Stimulated activated CD8-positive, alpha-beta memory T cell treated with anti-CD3 and anti-CD28 coated beads, Interleukin-4, amount 100 ng/mL, for 4 hours (primary cell): ENCODE measurements around the gene ZNF789.
A peak's percentile ranks its signal among the peaks of the same experiment; 100 is the strongest.
"Not testable (repeated sequence)": the region's sequence is repeated elsewhere in the genome, so short reads cannot be mapped to it uniquely, and the experiment has no call there.

Experiments used
- DNase-seq, 2 donors: peaks; one replicate each; pipeline ENCODE4 v3.0.0-alpha.2; 2020; ENCODE audit warnings: low read depth in 2 of 2, low spot score in 1 of 2

Gene ZNF789

DNA sequence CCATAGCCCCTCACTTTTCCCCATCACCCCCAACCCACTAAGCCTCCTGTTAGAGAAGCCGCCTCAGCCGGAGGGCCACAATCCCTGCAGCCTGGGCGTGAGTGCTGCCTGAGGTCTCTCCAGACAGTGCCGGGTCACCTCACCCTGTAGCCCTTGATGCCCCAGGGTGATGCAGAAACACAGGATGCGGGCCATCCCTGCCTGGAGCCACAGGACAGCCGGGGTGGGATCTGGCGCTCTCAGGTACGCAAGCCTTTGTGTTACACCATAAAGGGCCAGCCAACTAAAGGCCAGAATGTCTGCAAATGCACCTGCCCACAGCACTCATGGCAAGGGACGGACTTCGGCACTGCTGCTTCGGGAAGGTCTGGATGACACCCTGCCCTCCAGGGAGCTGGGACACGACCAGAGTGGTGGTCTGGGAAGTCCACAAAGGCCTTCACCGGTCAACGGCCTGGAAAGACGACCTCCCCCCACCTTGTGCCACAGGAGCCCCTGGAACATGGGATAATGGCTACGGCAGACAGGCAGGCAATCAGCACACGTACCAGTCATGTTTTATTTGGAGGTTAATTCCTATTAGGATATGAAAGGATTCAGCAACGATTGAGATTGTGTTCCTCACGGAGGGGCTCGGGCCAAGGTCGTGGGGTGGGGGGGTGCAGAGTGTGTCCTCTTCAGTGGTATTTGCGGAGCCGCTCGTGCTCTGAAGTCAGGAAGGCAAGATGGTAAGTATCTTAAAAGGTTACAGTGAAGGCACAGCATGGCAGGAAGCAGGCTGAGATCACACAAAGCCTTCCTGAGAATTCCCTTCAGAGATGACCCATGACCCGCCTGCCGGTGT is 14.8 kb upstream of the ZNF789 start:
- no peak for DNase-seq

DNA sequence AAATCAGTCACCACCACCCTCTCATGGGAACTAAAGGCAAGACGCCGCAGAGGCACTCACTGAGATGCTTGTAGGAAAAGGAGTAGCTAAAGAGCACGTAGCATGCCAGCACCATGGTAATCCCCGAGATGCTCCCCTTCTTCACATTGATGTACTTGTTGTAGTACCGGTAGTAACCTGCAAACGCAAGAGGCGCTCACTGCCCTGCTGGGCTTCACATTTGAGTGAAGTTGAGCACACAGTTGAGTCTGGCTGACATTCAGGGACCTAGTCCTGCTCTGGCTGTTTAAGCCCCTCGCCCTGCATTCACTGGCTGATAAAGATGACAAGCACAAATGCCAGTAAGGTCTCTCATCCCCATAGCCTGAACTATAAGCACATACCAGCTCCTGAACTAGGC is 13.6 kb upstream of the ZNF789 start:
- DNase-seq = no peak

DNA sequence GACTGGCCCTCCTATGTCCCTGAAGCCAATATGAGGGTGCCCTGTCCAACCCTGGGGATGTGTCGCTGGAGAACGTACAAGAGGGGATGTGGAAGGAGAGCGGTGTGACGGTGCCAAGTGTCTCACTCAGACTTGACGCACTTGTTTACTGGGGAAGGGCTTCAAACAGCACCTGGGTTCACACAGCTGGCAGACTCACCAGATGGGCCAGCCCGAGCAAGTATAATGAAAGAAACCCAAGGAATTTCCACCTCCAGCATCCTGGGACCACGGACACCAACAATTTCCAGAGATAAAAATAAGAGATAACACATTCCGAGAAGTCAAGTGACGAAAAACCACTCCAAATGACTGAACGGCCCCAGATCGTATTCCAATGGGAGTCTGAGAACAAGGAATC is 12.0 kb upstream of the ZNF789 start:
- no peak for DNase-seq

- DNase-seq = no peak
These were observed 11.5 kb upstream of the ZNF789 start for GRCh38 chr7:99461221-99461620.

DNA sequence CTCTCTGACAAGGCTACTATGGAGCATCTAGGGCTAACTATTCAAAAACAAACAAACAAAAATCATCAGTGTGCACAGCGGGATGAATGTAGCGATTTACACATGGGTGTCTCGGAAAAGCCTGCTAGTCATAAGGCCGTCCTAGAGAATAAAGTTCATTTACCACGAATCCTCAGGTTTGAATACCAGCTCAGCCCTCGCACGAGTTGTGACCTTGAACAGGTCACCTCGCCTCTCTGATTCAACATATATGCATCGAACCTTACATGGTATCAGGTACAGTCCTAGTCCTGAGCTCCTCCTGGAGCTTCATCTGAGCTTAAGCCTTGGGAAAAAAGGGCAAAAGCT is 7.3 kb upstream of the ZNF789 start:
- no peak for DNase-seq

DNA sequence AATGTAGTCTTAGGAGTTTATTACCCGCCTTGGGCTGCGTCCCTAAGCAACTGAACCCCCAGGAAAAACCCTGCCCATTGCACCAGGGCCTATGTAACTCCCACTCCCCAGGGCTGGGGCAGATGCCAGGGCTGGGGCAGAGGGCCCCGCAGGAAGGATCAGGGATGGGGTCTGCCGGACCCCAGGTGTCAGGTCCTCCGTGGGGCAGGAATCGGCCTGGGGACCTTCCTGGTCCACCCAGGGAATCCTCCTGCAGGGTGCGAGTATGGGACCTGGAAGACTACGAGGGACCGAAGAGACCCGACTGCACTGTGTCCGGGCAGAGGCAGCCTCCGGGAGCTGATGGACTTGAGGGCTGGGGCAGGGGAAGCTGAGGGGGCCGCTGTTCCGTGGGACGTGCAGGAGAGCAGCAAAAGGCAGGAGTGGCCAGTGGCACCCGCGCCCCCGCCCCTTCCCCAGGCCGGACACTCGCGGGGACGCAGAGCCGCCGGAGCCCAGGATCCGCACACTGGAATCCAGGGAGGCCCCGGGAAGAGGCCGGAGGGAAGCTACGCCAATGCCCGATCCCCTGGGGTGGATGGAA is 4.3 kb upstream of the ZNF789 start:
- DNase-seq = no peak

GRCh38 chr7:99469381-99470065 is 3.2 kb upstream of the ZNF789 start:
- DNase-seq = no peak

DNA sequence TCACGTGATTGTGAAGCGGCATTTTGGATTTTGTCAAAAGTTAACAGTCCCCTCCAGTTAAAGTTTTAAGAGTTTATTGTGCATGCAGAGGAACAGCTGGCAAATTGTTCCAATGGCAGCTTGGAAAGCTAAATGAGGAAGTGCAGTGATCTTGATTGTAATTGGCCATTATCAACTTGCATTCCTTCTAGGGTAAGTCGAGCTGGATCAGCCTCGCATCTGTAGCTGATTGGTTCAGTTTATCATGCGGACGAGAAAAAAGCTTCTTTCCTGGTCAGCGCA is 566 bp downstream of the ZNF789 start:
- DNase-seq = no peak

DNA sequence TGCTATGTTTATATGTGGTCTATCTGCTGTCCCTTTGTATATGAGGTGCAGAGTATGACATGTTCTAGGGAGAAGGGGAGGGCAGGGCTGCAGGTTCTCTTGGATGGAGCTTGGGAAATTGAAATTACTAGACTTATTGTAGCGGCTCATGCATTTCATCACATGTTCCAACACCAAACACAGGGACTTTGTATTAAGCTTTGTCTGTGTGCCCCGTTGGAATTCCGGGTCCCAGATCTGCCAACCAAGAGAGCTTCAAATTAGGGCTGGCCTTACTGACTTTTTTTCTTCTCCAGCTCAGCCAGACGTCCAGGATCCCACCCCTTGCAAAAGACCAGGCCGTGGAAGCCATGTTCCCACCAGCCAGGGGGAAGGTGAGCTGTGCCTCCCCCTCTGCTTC is 3.4 kb downstream of the ZNF789 start:
- no peak for DNase-seq

- DNase-seq = no peak
These were observed 6.1 kb downstream of the ZNF789 start for GRCh38 chr7:99478464-99479440.

DNA sequence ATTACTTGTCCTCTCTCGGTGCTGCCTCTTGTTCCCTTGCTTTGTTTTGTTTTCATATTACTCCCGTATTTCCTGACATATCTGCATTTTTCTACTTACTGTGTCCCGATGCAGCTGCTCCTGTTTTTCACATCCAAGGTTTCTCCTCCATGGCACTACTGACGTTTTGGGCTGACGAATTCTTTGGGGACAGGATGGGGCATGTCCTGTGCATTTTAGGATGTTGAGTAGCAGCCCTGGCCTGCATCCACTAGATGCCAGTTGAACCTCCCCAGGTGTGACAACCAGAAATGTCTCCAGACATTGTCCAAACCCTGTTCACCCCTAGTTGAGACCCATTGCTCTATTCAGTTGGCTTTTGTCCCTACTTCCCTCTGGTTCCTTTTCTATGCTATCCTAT is 12.4 kb downstream of the ZNF789 start:
- no peak for DNase-seq

GRCh38 chr7:99489235-99489634 is 16.5 kb downstream of the ZNF789 start:
- DNase-seq = no peak

DNA sequence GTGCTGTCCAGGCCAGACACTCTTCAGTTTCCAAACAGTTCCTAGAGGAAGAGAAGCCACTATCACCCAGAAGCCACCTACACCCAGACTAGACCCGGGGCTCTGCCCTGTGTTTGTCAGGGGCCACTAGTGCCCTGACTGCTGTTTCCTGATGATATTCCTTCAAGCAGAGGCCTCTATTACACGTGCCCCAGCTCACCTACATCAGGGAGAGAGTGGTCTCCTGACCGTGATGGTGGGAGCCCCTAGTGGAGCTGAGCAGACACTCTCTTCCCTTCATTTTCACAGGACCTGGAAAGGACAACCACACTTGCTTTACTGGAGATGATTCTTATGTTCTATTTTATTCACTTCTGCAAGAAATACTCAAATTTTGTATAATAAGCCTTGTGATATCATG is 18.2 kb downstream of the ZNF789 start:
- DNase-seq = no peak

DNA sequence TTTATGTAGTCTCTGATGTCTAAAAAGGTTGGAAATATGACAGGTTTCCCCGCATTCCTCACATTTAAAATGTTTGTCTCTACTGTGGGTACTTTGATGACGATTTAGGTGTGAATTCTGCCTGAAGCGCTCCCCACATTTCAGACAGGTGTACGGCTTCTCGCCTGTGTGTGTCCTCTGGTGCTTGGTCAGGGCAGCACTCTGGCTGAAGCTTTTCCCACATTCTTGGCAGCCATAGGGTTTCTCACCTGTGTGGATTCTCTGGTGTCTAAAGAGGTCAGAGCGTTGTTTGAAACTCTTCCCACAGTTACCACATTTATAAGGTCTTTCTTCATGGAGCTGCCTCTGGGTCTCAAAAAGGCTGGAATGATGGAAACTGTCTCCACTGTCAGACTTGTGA is 21.1 kb downstream of the ZNF789 start:
- DNase-seq = no peak

DNA sequence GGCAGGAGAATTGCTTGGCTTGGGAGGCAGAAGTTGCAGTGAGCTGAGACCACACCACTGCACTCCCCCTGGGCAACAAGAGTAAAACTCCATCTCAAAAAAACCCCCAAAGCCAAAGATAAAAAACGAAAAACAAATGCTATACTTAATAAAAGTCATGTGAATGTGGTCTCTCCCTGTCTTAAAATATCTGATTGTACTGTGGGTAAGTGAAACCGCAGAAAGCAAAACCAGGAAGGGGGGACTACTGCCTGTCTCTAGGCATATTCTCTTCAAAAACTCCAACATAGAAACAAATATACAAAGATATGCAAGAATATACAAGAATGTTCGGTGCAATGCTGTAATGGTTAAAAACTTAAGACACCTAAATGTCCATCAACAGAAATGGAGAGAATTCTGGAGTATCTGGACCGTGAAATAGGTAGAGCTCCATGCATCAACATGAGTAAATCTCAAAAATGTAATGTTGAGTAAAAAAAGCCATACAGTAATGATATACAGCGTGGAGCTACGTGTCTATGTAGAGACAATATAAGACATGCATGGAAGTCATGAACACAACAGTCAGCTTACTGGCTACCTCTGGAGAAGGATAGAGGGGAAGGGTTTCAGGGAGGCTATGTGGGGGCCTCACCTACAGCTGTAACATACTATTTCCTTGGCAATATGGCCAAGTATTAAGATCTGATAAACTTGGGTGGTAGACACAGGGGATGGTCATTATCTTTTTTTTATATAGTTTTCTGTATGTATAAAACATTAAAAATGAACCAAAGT is 25.3 kb downstream of the ZNF789 start:
- no peak for DNase-seq

GRCh38 chr7:99498546-99498944 is 25.9 kb downstream of the ZNF789 start:
- DNase-seq = no peak

- DNase-seq = no peak
These were observed 26.7 kb downstream of the ZNF789 start for GRCh38 chr7:99499371-99499720.

- peak; percentile 78 to 79 for DNase-seq
These were observed 27.3 kb downstream of the ZNF789 start, which contains the start of gene ZNF394 for GRCh38 chr7:99499721-99500636. Gene ZNF394, minus strand, starts transcription at chr7:99500281. Its CDS starts 188 bp downstream, at chr7:99500093.

- DNase-seq = no peak
These were observed 27.9 kb downstream of the ZNF789 start for GRCh38 chr7:99500637-99501009.

DNA sequence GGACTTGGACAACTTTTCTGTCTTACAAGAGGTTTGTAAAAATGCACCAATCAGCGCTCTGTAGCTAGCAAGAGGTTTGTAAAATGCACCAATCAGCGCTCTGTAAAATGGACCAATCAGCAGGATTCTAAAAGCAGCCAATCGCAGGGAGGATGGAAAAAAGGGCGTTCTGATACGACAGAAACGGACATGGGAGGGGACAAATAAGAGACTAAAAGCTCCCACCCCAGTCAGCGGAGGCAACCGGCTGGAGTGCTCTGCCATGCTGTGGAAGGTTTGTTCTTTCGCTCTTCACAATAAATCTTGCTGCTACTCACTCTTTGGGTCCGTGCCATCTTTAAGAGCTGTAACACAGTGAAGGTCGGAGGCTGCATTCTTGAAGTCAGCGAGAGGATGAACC is 28.5 kb downstream of the ZNF789 start:
- DNase-seq = not testable (repeated sequence)
